HepG2 (cell line): Measurements from ENCODE around the gene ANXA9. TPM values are rescaled to one million over a fixed set of nuclear protein-coding genes. Genes with fewer than 3 reads are reported as not detected.

ENCODE experiments used
- DMAP1 ChIP-seq: IDR thresholded peaks from 2 replicates; pipeline ENCODE4 v1.6.1; 2016
- FOXK2 ChIP-seq: fragments of 450-650 bp; IDR thresholded peaks from 2 replicates; pipeline ENCODE4 v1.6.1; 2016
- HDAC1 ChIP-seq: sonication (generic); formaldehyde crosslinking; IDR thresholded peaks from 2 replicates; pipeline ENCODE4 v1.5.1; 2020; ENCODE audit warnings: mild to moderate bottlenecking, missing genetic modification reagents
- KDM2A ChIP-seq: sonication (generic); formaldehyde crosslinking; IDR thresholded peaks from 2 replicates; pipeline ENCODE4 v1.4.0; 2020; ENCODE audit warnings: low read depth, missing genetic modification reagents, borderline replicate concordance
- MED1 ChIP-seq: sonication (generic); formaldehyde crosslinking; IDR thresholded peaks from 2 replicates; pipeline ENCODE4 v1.4.0; 2020; ENCODE audit warnings: missing genetic modification reagents
- NCOA5 ChIP-seq: sonication (generic); formaldehyde crosslinking; IDR thresholded peaks from 2 replicates; pipeline ENCODE4 v1.4.0; 2020; ENCODE audit warnings: missing genetic modification reagents
- PATZ1 ChIP-seq: sonication (generic); formaldehyde crosslinking; IDR thresholded peaks from 2 replicates; pipeline ENCODE4 v1.4.0; 2020; ENCODE audit warnings: missing genetic modification reagents
- PCBP1 ChIP-seq: fragments of 200-400 bp; formaldehyde crosslinking; IDR thresholded peaks from 2 replicates; pipeline ENCODE4 v1.6.1; 2017; ENCODE audit warnings: mild to moderate bottlenecking, low read depth, low read length, borderline replicate concordance
- ZBTB33 ChIP-seq: sonication (generic); formaldehyde crosslinking; IDR thresholded peaks from 2 replicates; pipeline ENCODE4 v1.4.0; 2020; ENCODE audit warnings: missing genetic modification reagents
- ZNF142 ChIP-seq: sonication (generic); formaldehyde crosslinking; IDR thresholded peaks from 2 replicates; pipeline ENCODE4 v1.4.0; 2020; ENCODE audit warnings: missing genetic modification reagents
- ZNF30 ChIP-seq: sonication (generic); formaldehyde crosslinking; IDR thresholded peaks from 2 replicates; pipeline ENCODE4 v1.5.0; 2020; ENCODE audit warnings: mild to moderate bottlenecking, missing genetic modification reagents
- ZNF468 ChIP-seq: sonication (generic); formaldehyde crosslinking; IDR thresholded peaks from 2 replicates; pipeline ENCODE4 v1.8.0; 2022; ENCODE audit warnings: mild to moderate bottlenecking, moderate library complexity, missing genetic modification reagents
- ZNF790 ChIP-seq: sonication (generic); formaldehyde crosslinking; IDR thresholded peaks from 2 replicates; pipeline ENCODE4 v1.8.0; 2022; ENCODE audit warnings: missing genetic modification reagents, mild to moderate bottlenecking, borderline replicate concordance
- polyA plus RNA-seq, 8 experiments: library from polyadenylated mRNA; depleted of rRNA in 3 of 8; stranded (reverse) in 7 of 8; unstranded in 1 of 8; fragments of >200 nt; fragmentation: Illumina TruSeq in 4 of 8; extraction: Trizol in 4 of 8; gene quantifications; 2 replicates each; pipeline versions ENCODE4 v1.2.1 to v1.2.3, GENCODE V29; 2011 to 2016; ENCODE audit warnings: low read depth in 4 of 8, missing spikeins in 1 of 8, mixed read lengths in 1 of 8; ENCODE audit not compliant: insufficient read depth in 1 of 8
- total RNA-seq, 5 experiments: library from RNA; depleted of rRNA; stranded (reverse); fragments of >200 nt; fragmentation: Illumina TruSeq; extraction: Trizol; gene quantifications; 2 replicates each; pipeline ENCODE4 v1.2.3, GENCODE V29; 2016; ENCODE audit warnings: low read depth in 1 of 5

Gene ANXA9
- total and polyA plus RNA-seq, 2 of the 13 experiments (the other 11 are each of a cell fraction or from before 2014, with no cell fraction given) = 13.3 to 23.9 TPM

GRCh38 chr1:150971583-150972416, 10.3 kb upstream of the ANXA9 start (continued):
- TF ChIP-seq ZBTB33 (CRISPR knock-in tag) (no peak), KDM2A (no peak; the same call in 1 of the 2 replicates), ZNF30 (CRISPR knock-in tag) (no peak), FOXK2 (no peak), NCOA5 (CRISPR knock-in tag) (no peak), PATZ1 (CRISPR knock-in tag) (peak; percentile 87), MED1 (CRISPR knock-in tag) (no peak), ZNF468 (CRISPR knock-in tag) (no peak), ZNF790 (CRISPR knock-in tag) (no peak), ZNF142 (CRISPR knock-in tag) (0 out of 2 replicates have a peak, but pooled peaks have one; percentile 48), HDAC1 (CRISPR knock-in tag) (no peak), DMAP1 (peak; percentile 34; the same call in 1 of the 2 replicates), PCBP1 (no peak)
